ENCODE data around the gene GATAD1.
"Not testable (repeated sequence)": the region's sequence is repeated elsewhere in the genome, so short reads cannot be mapped to it uniquely, and the experiment has no call there.

The GATAD1 gene

DNA sequence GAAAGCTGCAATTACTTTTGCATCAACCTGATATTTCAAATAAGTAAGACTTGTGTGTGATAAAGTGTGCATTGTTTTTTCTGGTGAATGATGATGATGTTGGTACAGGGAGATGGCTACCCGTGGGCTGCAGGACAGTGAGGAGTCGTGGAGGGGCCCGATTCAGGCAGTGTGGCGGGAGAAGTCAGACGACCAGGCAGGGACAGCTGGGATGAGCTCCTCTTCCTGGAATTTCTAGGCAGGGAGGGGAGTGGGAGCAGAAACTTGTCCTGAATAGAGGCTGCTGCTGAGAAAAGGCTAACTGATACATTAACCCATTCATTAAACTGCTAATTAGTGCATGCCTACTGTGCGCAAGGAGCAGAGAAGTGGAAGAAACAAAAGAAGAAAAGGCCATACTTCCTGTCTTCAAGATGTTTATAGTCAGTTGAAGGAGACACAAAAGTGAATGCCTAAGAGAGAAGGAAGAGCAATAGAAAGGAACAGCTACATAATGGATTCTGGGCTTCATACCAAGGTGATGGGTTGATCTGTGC, 9.3 kb upstream of the GATAD1 start:
- no peak for DNase-seq

DNA sequence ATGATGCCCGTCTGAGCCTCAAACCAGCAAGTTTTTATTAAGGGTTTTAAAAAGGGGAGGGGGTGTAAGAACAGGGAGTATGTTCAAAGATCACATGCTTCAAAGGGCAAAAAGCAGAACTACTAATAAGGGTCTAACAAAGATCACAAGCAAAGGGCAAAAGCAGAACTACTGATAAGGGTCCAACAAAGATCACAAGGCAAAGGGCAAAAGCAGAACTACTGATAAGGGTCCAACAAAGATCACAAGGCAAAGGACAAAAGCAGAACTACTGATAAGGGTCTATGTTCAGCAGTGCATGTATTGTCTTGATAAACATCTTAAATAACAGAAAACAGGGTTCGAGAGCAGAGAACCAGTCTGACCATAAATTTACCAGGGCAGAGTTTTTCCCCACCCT, 4.6 kb upstream of the GATAD1 start:
- not testable (repeated sequence) for DNase-seq

DNA sequence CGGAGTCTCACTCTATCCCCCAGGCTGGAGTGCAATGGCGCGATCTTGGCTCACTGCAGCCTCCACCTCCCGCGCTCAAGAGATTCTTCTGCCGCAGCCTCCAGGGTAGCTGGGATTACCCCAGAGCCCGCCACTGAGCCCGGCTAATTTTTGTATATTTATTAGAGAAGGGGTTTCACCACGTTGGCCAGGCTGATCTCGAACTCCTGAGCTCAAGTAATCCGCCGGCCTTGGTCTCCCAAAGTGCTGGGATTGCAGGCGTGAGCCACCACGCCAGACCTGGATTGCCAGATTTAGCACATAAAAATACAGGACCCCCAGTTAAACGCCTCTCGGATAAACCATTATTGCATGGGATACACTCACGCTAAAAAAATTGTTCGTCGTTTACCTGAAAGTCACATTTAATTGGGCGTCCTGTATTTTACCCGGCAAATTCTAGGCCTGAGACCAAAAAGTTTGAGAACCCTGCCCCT, 375 bp upstream of the GATAD1 start:
- DNase-seq, result no peak

DNA sequence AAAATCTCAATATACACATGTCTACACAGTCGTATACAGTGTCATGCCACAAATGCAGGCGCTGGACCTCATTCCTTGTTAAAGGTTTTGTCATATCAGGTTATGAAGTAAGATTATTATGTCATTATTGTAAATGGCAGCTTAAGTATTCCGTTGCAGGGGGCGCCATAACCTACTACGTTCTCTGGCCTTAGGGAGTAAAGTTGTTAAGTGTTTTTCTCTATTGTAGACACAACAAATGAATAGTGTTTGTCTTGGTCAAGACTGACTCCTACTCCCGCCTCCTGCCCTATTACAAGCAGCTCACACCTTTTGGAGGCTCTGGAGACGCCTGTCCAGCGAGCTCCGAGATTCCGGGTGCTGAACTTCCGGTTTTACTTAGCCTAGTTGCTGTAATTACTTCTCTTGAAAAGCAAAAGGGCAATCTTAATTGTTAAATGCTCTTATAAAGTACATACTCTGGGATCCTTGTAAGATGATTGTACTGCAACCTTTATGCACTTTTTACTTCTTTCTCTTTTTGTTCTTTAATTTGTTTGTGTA, 994 bp downstream of the GATAD1 start:
- peak; percentile 54 for DNase-seq

DNA sequence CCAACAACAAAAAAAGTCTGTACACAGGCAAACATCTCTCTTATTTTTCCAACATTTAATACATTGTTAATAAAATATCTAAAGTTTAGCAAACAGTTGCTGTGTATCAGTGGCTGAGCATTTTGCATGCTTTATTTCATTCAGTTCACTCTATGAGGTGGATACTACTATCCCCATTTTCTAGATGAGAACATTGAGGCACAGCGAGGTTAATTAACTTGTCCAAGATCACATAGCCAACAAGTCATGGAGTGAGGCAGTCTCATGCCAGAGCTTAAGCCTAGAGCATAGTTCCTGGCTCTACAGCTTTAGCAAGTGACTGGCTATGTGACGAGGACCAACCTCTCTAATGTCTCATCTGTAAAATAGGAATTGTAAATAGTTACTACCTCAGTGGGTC, 4.4 kb downstream of the GATAD1 start:
- DNase-seq, result no peak

DNA sequence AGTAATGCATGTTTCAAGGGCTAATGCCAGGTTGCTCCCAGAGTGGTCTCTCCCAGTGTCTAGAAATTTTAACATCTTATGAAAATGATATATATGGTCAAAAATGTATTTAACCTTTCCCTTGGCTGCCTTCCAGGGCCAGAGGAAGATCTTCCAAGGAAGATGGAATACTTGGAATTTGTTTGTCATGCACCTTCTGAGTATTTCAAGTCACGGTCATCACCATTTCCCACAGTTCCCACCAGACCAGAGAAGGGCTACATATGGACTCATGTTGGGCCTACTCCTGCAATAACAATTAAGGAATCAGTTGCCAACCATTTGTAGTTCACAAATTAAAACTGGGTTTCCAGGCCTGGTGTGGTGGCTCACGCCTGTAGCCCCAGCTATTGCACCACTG, 9.0 kb downstream of the GATAD1 start:
- no peak for DNase-seq

DNA sequence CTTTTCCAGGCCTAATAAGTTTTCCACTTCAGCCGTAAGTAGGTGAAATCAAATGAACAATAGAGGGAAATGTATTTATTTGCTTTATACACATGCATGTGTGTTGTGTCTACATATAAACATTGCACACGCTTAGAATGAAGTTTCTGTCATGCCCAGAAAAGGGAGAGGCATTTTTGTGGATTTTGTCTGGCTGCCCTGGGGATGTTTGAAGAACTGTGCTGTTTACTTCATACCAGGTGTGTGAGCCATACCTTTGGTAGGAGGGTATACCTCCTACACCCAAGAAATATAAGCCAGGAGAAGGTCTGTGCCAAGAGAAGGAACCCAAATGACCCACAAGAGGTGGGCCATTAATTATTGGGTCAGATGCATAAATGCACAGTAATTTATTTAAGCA, 12.8 kb downstream of the GATAD1 start:
- no peak for DNase-seq

DNA sequence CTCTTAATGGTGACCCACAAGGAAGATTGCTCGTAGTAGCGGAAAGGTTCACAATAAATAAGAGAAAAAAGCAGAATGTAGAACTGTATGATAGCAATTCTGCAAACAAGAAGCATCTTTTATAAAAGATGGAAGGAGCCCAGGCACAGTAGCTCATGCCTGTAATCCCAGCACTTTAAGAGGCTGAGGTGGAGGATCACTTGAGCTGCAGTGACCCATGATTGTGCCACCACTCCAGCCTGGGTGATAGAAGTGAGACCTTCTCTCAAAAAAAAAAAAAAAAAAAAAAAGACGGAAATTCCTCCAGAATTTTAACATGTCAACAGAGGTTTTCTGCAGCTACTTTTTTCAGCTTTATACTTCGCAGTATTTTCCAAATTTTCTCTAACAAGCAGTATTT, 13.2 kb downstream of the GATAD1 start:
- DNase-seq, result no peak

DNA sequence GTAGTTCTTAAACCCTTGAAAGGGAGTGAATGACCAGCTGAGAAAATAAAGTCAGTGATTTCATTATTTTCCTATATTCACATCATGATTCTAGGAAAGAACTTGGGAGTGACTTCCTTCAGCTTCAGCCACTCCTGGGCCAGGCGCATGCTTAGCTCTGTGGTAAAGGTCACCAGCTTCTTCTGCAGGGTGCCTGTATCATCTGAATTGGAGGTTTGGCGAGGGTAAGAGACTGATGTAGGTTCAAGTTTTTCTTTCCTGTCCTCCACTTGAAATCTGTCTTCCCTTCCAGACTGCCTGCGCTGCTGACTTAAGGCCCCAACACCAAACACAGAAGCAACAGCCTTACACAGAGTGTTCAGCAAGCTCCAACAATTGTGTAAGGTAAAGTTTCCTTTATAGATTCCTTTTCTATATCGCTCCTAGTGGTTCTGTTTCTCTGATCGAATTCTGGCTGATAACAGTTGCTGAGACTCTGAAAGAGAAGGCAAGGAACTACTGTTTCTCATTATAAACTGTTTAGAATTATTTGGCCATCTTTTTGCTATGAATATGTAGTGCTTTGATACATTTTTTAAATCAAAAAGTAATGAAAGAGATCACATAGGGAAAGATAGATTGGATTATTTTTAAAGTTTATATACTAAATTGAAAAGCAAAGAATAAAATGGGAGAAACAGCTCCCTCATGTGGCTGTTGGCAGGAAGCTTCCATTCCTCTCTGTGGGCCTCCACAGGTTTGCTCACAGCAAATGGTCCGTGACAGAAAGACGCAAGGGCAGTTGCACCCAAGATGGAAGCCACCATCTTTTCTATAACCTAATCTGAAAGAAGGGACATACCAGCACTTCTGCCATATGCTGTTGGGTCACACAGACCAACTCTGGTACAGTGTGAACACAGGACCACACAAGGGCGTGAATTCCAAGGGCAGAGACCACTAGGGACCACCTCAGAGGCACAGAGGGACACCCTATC, 14.0 kb downstream of the GATAD1 start:
- DNase-seq, result no peak

DNA sequence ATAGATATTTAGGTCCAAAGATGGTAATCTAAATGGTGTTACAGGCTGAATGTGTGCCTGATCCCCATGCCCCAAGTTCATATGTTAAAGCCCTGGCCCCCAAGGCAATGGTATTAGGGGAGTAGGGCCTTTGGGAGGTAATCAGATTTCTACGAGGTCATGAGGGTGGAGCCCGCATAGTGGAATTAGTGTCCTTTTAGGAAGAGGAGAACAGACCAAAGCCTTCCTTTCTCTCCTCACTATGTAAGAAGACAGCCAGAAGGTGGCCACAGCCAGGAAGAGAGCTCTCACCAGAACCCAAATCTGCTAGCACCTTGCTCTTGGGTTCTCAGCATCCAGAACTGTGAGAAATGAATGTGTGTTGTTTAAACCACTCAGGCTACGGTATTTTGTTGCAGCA, 15.3 kb downstream of the GATAD1 start:
- no peak for DNase-seq

DNA sequence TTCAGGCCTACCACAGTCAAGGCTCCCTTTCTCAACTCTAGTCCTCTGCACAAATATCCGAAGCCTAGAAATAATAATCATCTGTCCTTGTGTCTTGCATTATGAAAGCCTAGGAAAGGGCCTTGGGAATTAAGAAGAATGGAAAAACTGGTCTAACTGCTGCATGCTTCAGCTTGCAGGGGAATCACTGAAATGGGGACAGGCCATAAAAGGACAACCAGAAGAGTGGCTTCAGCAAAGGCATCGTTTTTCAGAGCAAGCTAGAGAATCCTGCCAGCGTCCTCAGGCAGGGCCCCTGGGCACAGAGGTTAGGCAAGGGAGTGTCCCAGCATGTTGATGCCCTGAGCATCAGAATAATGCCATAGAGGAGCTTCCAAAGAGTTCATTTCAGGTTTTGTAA, 17.2 kb downstream of the GATAD1 start:
- no peak for DNase-seq

DNA sequence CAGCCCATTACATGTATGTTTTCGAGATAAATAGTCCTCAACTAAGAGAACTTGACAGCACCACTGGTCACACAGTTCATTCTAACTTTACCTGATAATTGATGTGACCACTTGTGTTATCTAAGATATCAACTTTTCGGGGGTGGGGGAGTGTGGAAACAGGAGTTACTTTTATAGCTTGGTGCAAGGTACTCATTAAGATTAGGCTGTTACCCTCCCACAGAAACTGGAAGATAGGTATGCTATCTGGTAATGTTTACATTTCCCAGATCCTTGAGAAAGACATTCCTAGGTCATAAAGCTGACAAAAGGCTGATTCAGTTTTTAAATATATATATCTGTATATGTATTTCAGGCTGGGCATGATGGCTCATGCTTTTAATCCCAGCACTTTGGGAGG, 19.4 kb downstream of the GATAD1 start:
- no peak for DNase-seq

DNA sequence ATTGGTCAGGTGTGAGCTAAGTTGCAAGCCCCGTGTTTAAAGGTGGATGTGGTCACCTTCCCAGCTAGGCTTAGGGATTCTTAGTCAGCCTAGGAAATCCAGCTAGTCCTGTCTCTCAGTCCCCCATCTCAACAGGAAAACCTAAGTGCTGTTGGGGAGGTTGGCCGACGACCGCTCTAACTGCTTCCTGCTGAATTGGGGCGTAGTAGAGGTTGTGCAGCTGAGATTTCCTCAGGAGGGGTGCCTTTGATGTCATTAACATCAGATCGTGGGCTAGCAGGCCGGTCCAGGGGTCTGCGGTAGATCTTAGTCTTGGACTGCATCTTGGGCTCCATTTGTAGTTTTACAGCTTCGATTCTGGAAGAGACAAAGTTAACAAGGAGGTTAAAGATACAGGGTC, 21.3 kb downstream of the GATAD1 start:
- not testable (repeated sequence) for DNase-seq

DNA sequence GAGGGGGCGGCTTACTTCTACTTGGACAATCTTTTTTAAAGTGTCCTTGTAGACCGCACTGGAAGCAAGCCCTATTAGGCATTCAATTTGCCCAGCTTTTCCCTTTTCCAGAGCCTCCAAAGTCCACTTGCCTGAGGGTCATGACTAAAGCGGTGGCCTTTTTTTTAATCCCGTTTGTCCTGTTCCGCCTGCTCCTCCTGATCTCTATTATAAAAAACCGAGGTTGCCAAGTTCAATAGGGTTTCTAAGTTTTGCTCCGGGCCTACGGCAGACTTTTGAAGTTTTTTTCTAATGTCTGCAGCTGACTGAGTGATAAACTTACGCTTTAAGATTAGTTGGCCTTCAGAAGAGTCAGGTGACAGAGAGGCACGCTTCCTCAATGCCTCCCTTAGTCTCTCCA, 26.7 kb downstream of the GATAD1 start:
- not testable (repeated sequence) for DNase-seq

DNA sequence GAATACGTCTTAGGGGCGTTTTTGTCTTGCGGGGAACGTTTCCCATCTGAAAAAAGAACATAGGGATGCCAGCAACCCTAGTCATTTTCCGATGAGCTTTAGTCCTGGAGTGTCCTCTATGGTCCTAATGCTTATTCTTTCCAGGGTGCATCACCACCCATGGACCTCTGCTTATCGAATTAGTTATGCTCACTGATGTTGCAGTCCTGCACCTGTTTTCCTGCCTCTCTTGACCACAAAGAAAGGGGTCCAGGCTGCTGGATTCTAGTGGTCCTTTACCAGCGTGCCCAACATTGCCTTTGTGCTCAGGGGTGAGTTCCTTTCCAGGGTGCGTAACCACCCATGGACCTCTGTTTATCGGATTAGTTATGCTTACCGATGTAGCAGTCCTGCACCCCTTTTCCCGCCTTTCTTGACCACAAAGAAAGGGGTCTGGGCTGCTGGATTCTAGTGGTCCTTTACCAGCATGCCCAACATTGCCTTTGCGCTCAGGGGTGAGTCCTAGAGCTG, 28.0 kb downstream of the GATAD1 start:
- not testable (repeated sequence) for DNase-seq

DNA sequence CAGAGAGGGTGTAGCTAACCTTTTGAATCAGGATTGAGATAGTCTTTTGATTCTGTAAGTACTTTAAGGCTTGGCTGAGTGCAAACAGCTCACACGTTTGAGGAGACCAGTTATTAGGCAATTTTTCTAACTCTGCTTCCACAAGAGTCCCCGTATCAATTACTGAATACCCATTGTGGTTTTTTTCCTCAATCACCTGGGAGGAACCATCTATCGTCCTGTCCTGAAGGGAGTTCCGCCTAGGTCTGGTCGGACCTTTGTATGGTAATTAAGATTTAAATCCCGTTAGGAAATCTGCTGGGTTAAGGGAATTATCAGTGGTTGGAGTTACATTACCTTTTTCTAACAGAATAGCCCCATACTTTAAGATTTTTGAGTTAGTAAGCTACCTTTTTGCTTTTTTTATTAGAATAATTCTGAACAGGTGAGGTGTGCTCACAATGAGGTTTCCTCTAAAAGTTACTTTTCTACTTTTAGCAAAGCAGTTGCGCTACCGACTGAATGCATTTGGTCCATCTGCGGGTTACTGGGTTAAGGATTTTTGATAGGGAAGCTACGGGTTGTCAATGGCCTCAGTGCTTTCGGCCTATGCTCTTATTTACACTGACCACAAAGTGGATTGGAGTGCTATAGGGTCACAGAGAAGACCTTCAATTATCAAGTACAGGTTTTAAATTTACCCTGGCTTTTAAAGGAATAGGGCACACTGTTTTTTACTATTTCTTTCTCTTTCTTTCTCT, 28.7 kb downstream of the GATAD1 start:
- not testable (repeated sequence) for DNase-seq

DNA sequence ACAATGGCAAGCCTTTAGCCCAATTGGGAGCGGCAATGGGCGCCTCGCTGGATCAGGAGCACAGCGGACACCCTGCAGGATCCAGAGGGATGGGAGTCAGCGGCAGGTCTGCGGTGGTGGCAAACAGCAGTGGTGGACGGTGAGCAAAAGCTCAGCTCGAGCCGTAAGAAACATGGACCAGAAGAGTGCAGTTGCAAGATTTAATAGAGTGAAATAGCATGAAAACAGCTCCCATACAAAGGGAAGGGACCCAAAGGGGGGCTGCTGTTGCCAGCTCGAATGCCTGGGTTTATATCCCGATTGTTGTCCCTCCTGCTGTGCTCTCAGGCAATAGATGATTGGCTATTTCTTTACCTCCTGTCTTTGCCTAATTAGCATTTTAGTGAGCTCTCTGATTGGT, 30.4 kb downstream of the GATAD1 start, which contains the start of gene ERVW-1:
TSS of gene ERVW-1 (minus strand) at position 266 of the 400 bp plus-strand sequence. CDS start 7,565 bp downstream, outside the sequence.
- not testable (repeated sequence) for DNase-seq

DNA sequence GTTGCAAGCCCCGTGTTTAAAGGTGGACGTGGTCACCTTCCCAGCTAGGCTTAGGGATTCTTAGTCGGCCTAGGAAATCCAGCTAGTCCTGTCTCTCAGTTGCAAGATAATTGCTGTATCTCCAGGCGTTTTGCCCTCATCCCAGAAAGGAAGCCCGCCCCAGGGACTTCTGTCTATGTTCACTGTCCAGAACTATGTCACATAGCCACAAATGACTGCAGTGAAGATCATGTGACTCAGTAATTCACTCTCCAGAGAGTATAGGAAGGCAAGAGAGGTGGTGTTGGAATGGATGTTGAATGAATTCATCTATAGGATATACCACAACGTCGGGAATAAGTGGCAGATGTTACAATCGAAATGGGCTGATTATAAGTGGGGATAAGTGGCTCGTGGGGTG, 30.8 kb downstream of the GATAD1 start:
- no peak for DNase-seq

DNA sequence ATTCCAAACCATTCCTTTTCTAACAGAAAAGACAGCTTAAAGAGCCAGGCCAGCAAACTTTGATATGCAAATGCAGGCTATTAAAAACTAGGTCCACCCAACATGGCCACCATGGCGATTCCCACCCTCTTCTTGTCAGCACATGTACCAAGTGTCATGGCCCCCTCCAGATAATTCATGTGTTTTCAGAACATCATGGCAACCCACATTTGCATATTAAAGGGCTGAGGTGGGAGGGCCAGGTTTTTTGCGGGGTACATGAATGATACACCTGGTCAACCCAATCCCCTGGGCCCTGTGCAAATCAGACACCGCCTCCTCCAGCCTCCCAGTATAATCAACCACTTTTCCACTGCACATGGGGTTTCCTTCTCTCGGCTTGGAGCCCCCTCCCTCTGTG, 31.4 kb downstream of the GATAD1 start:
- no peak for DNase-seq

DNA sequence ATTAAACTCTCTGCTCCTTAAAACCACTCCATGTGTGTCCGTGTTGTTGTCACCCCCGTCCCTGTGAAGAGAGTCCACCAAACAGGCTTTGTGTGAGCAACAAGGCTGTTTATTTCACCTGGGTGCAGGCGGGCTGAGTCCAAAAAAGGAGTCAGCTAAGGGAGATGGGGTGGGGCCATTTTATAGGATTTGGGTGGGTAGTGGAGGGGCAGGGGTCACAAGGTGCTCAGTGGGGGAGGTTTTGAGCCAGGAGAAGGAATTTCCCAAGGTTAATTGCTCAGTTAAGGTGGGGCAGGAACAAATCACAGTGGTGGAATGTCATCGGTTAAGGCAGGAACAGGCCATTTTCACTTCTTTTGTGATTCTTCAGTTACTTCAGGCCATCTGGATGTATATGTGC, 31.9 kb downstream of the GATAD1 start:
- DNase-seq, result not testable (repeated sequence)

DNA sequence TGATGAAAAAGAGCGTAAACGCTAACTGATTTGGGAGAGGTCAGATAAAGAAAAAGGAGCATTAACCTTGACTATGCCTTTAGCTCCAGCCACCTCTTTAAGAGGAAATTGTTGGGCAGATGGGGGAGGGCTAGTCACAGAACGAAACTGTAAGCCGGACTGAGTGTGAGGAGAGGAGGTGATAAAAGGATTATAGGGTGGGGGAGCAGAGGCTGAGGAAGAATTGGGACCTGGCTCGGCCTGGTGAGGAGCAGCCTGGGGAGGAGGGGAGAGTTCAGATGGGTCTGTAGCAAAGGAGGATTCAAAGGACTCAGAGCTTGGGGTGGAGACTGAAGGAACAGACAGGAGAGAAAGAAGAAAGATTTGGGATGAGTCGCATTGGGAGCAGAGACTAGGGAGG, 36.3 kb downstream of the GATAD1 start:
- not testable (repeated sequence) for DNase-seq

DNA sequence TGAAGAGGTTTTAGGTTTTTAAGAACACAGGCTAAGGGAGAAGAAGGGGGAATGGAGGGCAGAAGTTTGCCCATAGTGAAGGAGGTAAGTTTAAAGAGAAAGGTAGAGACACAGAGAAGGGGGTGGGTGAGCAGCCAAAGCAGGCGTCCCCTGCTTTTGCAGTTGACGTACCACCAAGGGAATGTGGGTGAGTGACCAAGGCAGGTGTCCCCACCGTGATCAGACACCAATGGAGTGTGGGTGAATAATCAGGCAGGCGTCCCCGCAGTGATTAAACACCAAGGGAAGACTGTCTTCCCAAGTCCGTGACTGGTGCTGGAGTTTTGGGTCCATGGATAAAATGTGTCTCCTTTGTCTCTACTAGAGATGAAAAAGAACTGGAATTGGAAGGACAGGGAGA, 36.9 kb downstream of the GATAD1 start:
- DNase-seq, result not testable (repeated sequence)
